Measurements from ENCODE around the gene PCDH10.

PCDH10 gene

DNA sequence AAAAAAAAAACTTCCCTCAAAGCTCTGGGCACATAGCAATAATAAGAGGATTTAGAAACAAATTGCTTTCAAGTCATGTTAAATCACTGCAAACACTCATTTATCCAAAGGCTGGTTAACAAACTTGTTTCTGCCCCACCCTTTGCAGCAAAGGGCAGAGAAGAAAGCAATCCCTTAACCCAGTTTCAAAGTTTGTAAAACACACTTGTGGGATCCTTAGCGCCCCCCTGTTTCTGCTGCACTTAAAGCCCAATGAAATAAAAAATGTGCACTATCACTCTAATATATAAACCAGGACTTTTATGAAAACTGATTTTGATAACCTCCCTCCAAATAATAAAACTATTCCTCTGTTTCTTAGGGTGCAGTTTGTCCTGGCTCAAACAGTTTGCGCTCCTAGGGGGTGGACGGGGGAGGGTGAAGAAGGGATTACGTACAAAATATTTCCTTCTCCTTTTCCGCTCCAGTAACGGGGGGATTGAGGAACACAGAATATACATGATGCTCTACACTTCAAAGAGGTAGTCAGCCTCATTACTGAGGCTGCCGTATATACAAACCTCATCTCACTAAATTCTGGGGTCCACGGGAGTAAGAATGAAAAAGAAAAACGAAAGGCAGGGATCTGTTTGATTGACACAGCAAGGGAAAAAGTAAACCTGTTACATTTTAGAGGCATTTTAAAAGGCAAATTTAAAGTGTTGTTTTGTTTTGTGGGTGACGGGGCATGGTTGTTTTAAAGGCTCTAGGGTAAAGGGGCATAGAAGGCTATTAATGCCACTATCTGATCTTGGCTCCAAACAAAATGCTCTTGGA is 3.1 kb upstream of the PCDH10 start:
- no peaks in the 10 kb centered on the region for H3K4me1 ChIP-seq (ENCODE audit: control insufficient read depth, low read length)
- H3F3A ChIP-seq (ENCODE audit: control insufficient read depth, insufficient read depth), result no peaks in the 10 kb centered on the region
- H3K27me3 ChIP-seq (ENCODE audit: control insufficient read depth, low read length), result no peaks in the 10 kb centered on the region
- no peaks in the 10 kb centered on the region for H3K9me2 ChIP-seq (replicated peaks; ENCODE audit: control insufficient read depth, low read length)
- no peak for TF ChIP-seq EZH2phosphoT487 (IDR thresholded peaks at IDR 0.05; ENCODE audit: borderline replicate concordance, low read length)
- TF ChIP-seq, protein P1, sequence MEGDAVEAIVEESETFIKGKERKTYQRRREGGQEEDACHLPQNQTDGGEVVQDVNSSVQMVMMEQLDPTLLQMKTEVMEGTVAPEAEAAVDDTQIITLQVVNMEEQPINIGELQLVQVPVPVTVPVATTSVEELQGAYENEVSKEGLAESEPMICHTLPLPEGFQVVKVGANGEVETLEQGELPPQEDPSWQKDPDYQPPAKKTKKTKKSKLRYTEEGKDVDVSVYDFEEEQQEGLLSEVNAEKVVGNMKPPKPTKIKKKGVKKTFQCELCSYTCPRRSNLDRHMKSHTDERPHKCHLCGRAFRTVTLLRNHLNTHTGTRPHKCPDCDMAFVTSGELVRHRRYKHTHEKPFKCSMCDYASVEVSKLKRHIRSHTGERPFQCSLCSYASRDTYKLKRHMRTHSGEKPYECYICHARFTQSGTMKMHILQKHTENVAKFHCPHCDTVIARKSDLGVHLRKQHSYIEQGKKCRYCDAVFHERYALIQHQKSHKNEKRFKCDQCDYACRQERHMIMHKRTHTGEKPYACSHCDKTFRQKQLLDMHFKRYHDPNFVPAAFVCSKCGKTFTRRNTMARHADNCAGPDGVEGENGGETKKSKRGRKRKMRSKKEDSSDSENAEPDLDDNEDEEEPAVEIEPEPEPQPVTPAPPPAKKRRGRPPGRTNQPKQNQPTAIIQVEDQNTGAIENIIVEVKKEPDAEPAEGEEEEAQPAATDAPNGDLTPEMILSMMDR (IDR thresholded peaks at IDR 0.05; ENCODE audit: low read depth, low read length, poor library complexity, severe bottlenecking), result no peak
- no peak overlapping the region for H3K27ac ChIP-seq (ENCODE audit: low read depth, low read length)
- H3K9me3 ChIP-seq (ENCODE audit: control insufficient read depth, insufficient read depth, low read length), result peaks cover 15% of the 10 kb centered on the region; the same call in 1 of the 2 replicates
- no peak overlapping the region for H3K4me2 ChIP-seq (ENCODE audit: low read length)
- H3K79me2 ChIP-seq (ENCODE audit: control insufficient read depth, low read length), result no peaks in the 10 kb centered on the region
- no peaks in the 10 kb centered on the region for H3K36me3 ChIP-seq (ENCODE audit: control insufficient read depth, low read length)
- H3K4me3 ChIP-seq (ENCODE audit: low read length), result no peak overlapping the region
- H4K20me1 ChIP-seq (ENCODE audit: control insufficient read depth, insufficient read depth, low read depth, low read length), result no peaks in the 10 kb centered on the region

DNA sequence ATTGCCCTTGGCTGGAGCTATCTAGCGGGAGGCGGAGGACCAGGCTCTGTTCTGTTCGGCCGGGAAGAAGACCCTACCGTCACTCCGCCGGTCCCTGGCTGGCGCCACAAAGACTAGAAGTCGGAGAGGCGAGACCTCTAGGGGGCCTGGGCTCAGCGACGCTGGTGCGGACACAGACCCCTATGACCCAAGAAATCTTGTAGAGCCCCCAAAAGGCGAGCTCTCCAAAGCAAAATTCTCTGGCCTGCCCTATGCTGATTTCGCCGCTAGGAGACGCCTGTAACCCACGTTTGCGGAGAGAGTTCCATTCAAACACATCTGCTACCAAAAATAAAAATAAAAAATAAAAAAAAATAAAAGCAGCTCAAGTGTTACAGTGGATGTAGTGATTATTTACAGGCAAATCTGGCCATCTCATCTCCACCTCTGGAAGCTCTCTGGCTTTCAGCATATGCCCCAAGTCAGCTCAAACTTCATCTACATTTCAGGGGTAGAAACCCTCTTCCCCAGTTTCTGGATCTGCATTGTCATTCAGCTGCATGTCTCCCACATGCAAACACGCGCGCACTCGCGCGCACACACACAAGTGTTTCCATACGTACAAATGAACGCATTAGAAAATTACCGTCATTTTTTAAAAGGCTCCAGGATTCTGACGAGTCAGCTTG is 2.4 kb upstream of the PCDH10 start:
- Histone ChIP-seq H3K27me3 (ENCODE audit: control insufficient read depth, low read length) (no peaks in the 10 kb centered on the region), H3K9me2 (replicated peaks; ENCODE audit: control insufficient read depth, low read length) (no peaks in the 10 kb centered on the region), H4K20me1 (ENCODE audit: control insufficient read depth, insufficient read depth, low read depth, low read length) (no peaks in the 10 kb centered on the region), H3K4me3 (ENCODE audit: low read length) (no peak overlapping the region), H3K79me2 (ENCODE audit: control insufficient read depth, low read length) (no peaks in the 10 kb centered on the region), H3K4me2 (ENCODE audit: low read length) (no peak overlapping the region), H3K36me3 (ENCODE audit: control insufficient read depth, low read length) (no peaks in the 10 kb centered on the region), H3F3A (ENCODE audit: control insufficient read depth, insufficient read depth) (no peaks in the 10 kb centered on the region), H3K27ac (ENCODE audit: low read depth, low read length) (no peak overlapping the region), H3K9me3 (ENCODE audit: control insufficient read depth, insufficient read depth, low read length) (peaks cover 15% of the 10 kb centered on the region; the same call in 1 of the 2 replicates), H3K4me1 (ENCODE audit: control insufficient read depth, low read length) (no peaks in the 10 kb centered on the region)
- TF ChIP-seq EZH2phosphoT487 (IDR thresholded peaks at IDR 0.05; ENCODE audit: borderline replicate concordance, low read length), result no peak
- TF ChIP-seq, protein P1 (IDR thresholded peaks at IDR 0.05; ENCODE audit: low read depth, low read length, poor library complexity, severe bottlenecking), result peak; percentile 54

DNA sequence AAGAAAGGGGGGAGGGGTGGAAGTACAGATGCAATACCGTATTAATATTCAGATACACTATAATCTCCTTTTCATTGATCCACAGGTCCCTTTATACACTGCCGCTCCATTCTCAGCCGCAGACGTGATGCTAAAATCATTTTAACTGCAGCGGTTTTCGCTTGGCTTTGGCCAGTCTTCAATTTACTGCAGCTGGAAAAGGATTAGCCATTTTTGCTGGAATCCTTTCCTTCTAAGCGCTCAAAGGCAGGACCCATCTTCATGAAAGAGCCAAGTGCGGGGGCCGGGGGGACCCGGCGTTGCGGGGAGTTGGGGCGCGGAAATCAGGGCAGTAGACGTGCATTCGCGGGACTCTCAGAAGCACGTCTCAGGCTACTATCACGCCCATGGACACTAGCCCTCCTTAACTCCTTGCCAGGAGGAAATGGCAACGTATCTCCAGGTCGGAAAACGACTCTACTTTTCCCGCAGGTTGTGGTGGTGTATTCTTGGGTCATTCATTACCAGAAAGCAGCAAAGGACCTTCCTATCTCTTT is 1.7 kb upstream of the PCDH10 start:
- Histone ChIP-seq H3K27ac (ENCODE audit: low read depth, low read length) (no peak overlapping the region), H3K4me2 (ENCODE audit: low read length) (no peak overlapping the region), H3K36me3 (ENCODE audit: control insufficient read depth, low read length) (no peaks in the 10 kb centered on the region), H3K27me3 (ENCODE audit: control insufficient read depth, low read length) (no peaks in the 10 kb centered on the region), H4K20me1 (ENCODE audit: control insufficient read depth, insufficient read depth, low read depth, low read length) (no peaks in the 10 kb centered on the region), H3K9me2 (replicated peaks; ENCODE audit: control insufficient read depth, low read length) (no peaks in the 10 kb centered on the region), H3K4me1 (ENCODE audit: control insufficient read depth, low read length) (no peaks in the 10 kb centered on the region), H3F3A (ENCODE audit: control insufficient read depth, insufficient read depth) (no peaks in the 10 kb centered on the region), H3K9me3 (ENCODE audit: control insufficient read depth, insufficient read depth, low read length) (peaks cover 15% of the 10 kb centered on the region; the same call in 1 of the 2 replicates), H3K79me2 (ENCODE audit: control insufficient read depth, low read length) (no peaks in the 10 kb centered on the region), H3K4me3 (ENCODE audit: low read length) (no peak overlapping the region)
- TF ChIP-seq, protein P1 (IDR thresholded peaks at IDR 0.05; ENCODE audit: low read depth, low read length, poor library complexity, severe bottlenecking), result no peak
- TF ChIP-seq EZH2phosphoT487 (IDR thresholded peaks at IDR 0.05; ENCODE audit: borderline replicate concordance, low read length), result no peak
